Endothelial cell of umbilical vein (primary cell): ENCODE results near the gene CDHR1. TPM values are rescaled to one million over a fixed set of nuclear protein-coding genes. Genes with fewer than 3 reads are reported as not detected.

Source experiments
- BruUV-seq: library from RNA; stranded (reverse); fragments of 400-500 nt; replicated peaks from 2 replicates; lab custom pipeline; 2021; lab: Mats Ljungman, UMichigan
- CTCF ChIA-PET: fragments of 300-600, 350-600 bp; sonication (Branson Sonifier 250); formaldehyde crosslinking; loops from one replicate; lab custom pipeline; 2021; ENCODE audit warnings: antibody characterized with exemption, inconsistent platforms; lab: Charles Lee
- POLR2A ChIA-PET: fragments of 300-600, 350-600 bp; sonication (Branson Sonifier 250); formaldehyde crosslinking; loops from one replicate; lab custom pipeline; 2021; ENCODE audit warnings: antibody characterized with exemption, inconsistent platforms; lab: Charles Lee
- DNase-seq: peaks from one replicate; pipeline ENCODE4 v3.0.0-alpha.2; 2011; ENCODE audit warnings: low read depth, low spot score
- FAIRE-seq: peaks from 2 replicates; lab custom pipeline; 2011; peaks lifted over from hg19 to GRCh38; lab: Jason Lieb, UNC
- H2AFZ ChIP-seq: 2 replicates; pipeline ENCODE4 v1.6.0; 2012; ENCODE audit warnings: low read depth, low read length, control low read depth, inconsistent platforms
- H3K27ac ChIP-seq: 2 replicates; pipeline ENCODE4 v1.5.1; 2011; ENCODE audit warnings: low read depth, mild to moderate bottlenecking, control low read depth, low read length, moderate library complexity; ENCODE audit not compliant: insufficient read depth
- H3K27me3 ChIP-seq, 2 experiments: 2 replicates each; pipeline versions ENCODE4 v1.6.0 to v1.6.1; 2011; ENCODE audit warnings: low read length in 2 of 2, mixed read lengths in 1 of 2; ENCODE audit not compliant: control insufficient read depth in 2 of 2, insufficient read depth in 2 of 2
- H3K36me3 ChIP-seq, 2 experiments: 2 replicates in 1 of 2; 3 replicates in 1 of 2; pipeline ENCODE4 v1.5.1; 2011; ENCODE audit warnings: low read length in 2 of 2, mild to moderate bottlenecking in 1 of 2, moderate library complexity in 1 of 2; ENCODE audit not compliant: control insufficient read depth in 2 of 2, insufficient read depth in 2 of 2; ENCODE audit errors: extremely low read depth in 1 of 2
- H3K4me1 ChIP-seq: 3 replicates; pipeline ENCODE4 v1.5.1; 2011; ENCODE audit warnings: mild to moderate bottlenecking, low read length; ENCODE audit not compliant: control insufficient read depth, insufficient read depth; ENCODE audit errors: extremely low read depth
- H3K4me2 ChIP-seq: 2 replicates; pipeline ENCODE4 v1.6.1; 2011; ENCODE audit warnings: low read length, control low read depth, mixed read lengths; ENCODE audit not compliant: insufficient read depth
- H3K4me3 ChIP-seq, 3 experiments: fragments of 200-600 bp in 1 of 3; sonication (generic), shearing (Covaris generic) in 1 of 3; replicated peaks in 1 of 3; 2 replicates each; pipeline ENCODE4 v1.5.1; 2011 to 2016; ENCODE audit warnings: control low read depth in 3 of 3, low read length in 3 of 3, mild to moderate bottlenecking in 2 of 3, inconsistent platforms in 1 of 3, low read depth in 1 of 3, moderate library complexity in 1 of 3; ENCODE audit not compliant: insufficient read depth in 1 of 3
- H3K79me2 ChIP-seq: 2 replicates; pipeline ENCODE4 v1.6.0; 2012; ENCODE audit warnings: low read length, inconsistent platforms; ENCODE audit not compliant: control insufficient read depth, insufficient read depth
- H3K9ac ChIP-seq: replicated peaks from 2 replicates; pipeline ENCODE3; 2011; ENCODE audit warnings: low read length, control low read depth; ENCODE audit not compliant: insufficient read depth; ENCODE audit errors: extremely low read depth
- H3K9me1 ChIP-seq: replicated peaks from 3 replicates; pipeline ENCODE4 v1.6.0; 2011; ENCODE audit warnings: mild to moderate bottlenecking, low read length; ENCODE audit not compliant: control insufficient read depth, insufficient read depth; ENCODE audit errors: extremely low read depth
- H3K9me3 ChIP-seq: replicated peaks from 2 replicates; pipeline ENCODE4 v1.5.1; 2012; ENCODE audit warnings: low read length, inconsistent platforms; ENCODE audit not compliant: control insufficient read depth, insufficient read depth
- H4K20me1 ChIP-seq: replicated peaks from 2 replicates; pipeline ENCODE3; 2011; ENCODE audit warnings: mild to moderate bottlenecking, low read length; ENCODE audit not compliant: control insufficient read depth, insufficient read depth; ENCODE audit errors: extremely low read depth
- CTCF ChIP-seq, 2 donors: IDR thresholded peaks; 1 replicate in 1 of 2; 2 replicates in 1 of 2; pipeline ENCODE4 v1.5.1; 2011; ENCODE audit warnings: low read length in 2 of 2, mild to moderate bottlenecking in 2 of 2, moderate library complexity in 2 of 2, control low read depth in 1 of 2, inconsistent platforms in 1 of 2, low read depth in 1 of 2; ENCODE audit not compliant: insufficient read depth in 1 of 2; ENCODE audit errors: extremely low read depth in 1 of 2
- EZH2 ChIP-seq: IDR thresholded peaks from 2 replicates; pipeline ENCODE4 v1.6.1; 2012; ENCODE audit warnings: borderline replicate concordance, low read depth, mild to moderate bottlenecking, moderate library complexity, low read length, inconsistent platforms; ENCODE audit not compliant: severe bottlenecking
- FOS ChIP-seq: IDR thresholded peaks from 2 replicates; pipeline ENCODE4 v1.6.1; 2011; ENCODE audit warnings: mild to moderate bottlenecking, low read length, moderate library complexity, borderline replicate concordance; ENCODE audit not compliant: insufficient read depth
- GATA2 ChIP-seq: IDR thresholded peaks from 2 replicates; pipeline ENCODE4 v1.7.0; 2011; ENCODE audit warnings: low read depth, mild to moderate bottlenecking, moderate library complexity, mixed read lengths, low read length; ENCODE audit not compliant: insufficient read length, insufficient read depth
- JUN ChIP-seq: IDR thresholded peaks from 2 replicates; pipeline ENCODE4 v1.6.1; 2011; ENCODE audit warnings: borderline replicate concordance, low read depth; ENCODE audit not compliant: insufficient read length, insufficient read depth
- MYC ChIP-seq: IDR thresholded peaks from one replicate; pipeline ENCODE4 v1.6.1; 2011; ENCODE audit warnings: mild to moderate bottlenecking, low read depth, low read length
- POLR2A ChIP-seq: IDR thresholded peaks from 2 replicates; pipeline ENCODE4 v1.6.1; 2012; ENCODE audit warnings: low read depth, mild to moderate bottlenecking, control low read depth, low read length
- POLR2AphosphoS5 ChIP-seq: IDR thresholded peaks from 2 replicates; pipeline ENCODE4 v1.6.1; 2012; ENCODE audit warnings: low read depth, mild to moderate bottlenecking, control low read depth, low read length, moderate library complexity; ENCODE audit not compliant: insufficient read depth
- dilution Hi-C: fragments of 300-500 bp; cut with MboI; formaldehyde crosslinking; loops from one replicate; pipeline ENCODE4 v1.15.0; 2019; ENCODE audit warnings: low sequenced_read_pairs; ENCODE audit not compliant: extremely low pct_ligation_motif_present
- intact Hi-C: fragments of 100-400 bp; cut with micrococcal nuclease; formaldehyde crosslinking; loops from one replicate; pipeline ENCODE4 v1.10.0; 2022
- polyA plus RNA-seq, 4 experiments: library from polyadenylated mRNA; depleted of rRNA in 3 of 4; stranded (reverse) in 3 of 4; unstranded in 1 of 4; fragments of >200 nt; gene quantifications; 2 replicates each; pipeline versions ENCODE4 v1.2.1 to v1.2.3, GENCODE V29; 2011 to 2012; ENCODE audit warnings: missing spikeins in 1 of 4
- total RNA-seq: library from RNA; stranded (reverse); gene quantifications from 2 replicates; pipeline ENCODE4 v1.2.3, GENCODE V29; 2021
- TF ChIP-seq, protein P1 (sequence below): IDR thresholded peaks from 2 replicates; pipeline ENCODE4 v1.6.1; 2011; ENCODE audit not compliant: insufficient read depth, insufficient read length

CDHR1 gene
- total and polyA plus RNA-seq, 2 donors (not counting 3 experiments of a cell fraction or from before 2014, with no cell fraction given): 0.11 to 0.53 TPM

GRCh38 chr10:84238909-84239308, 44.6 kb downstream of the CDHR1 start:
- dilution Hi-C loops: no loop called here

More at GRCh38 chr10:84238909-84239308, 44.6 kb downstream of the CDHR1 start:
- no peaks in the 10 kb centered on the region for H3K9me1 ChIP-seq
- no TSS peak for BruUV-seq
- DNase-seq: no peak
- FAIRE-seq: no peak
- H3K79me2 ChIP-seq: no peaks in the 10 kb centered on the region
- no peak overlapping the region for H3K27ac ChIP-seq
- intact Hi-C loops: no loop called here
- no peaks in the 10 kb centered on the region for H3K27me3 ChIP-seq
- no peaks in the 10 kb centered on the region for H3K9me3 ChIP-seq
- TF ChIP-seq JUN: no peak
- no peak for TF ChIP-seq EZH2
- no peak for TF ChIP-seq POLR2AphosphoS5
- no peak for TF ChIP-seq MYC
- no peak for TF ChIP-seq GATA2
- no peak for TF ChIP-seq FOS
- no peak for TF ChIP-seq CTCF (IDR thresholded peaks at IDR 0.05; ENCODE audit: extremely low read depth in 1 of 2, insufficient read depth in 1 of 2, low read depth in 1 of 2, low read length in 2 of 2)
- TF ChIP-seq POLR2A: no peak
- TF ChIP-seq, protein P1, sequence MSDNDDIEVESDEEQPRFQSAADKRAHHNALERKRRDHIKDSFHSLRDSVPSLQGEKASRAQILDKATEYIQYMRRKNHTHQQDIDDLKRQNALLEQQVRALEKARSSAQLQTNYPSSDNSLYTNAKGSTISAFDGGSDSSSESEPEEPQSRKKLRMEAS: no peak
- ChIA-PET CTCF (interaction anchor here (0.9 to 1.5 kb wide), 2 partner anchors 15 to 29 kb away, joined by 3 read pairs; no protein-coding TSS in a partner anchor), POLR2A (no interaction called here)
- H3K9ac ChIP-seq: no peak overlapping the region
- no peak overlapping the region for H3K4me3 ChIP-seq
- H4K20me1 ChIP-seq: no peaks in the 10 kb centered on the region
- H3K4me1 ChIP-seq: no peaks in the 10 kb centered on the region
- H3K4me2 ChIP-seq: no peak overlapping the region
- H2AFZ ChIP-seq: no peak overlapping the region
- H3K36me3 ChIP-seq: no peaks in the 10 kb centered on the region
